Measurements from ENCODE around the gene LCNL1.
A peak's percentile ranks its signal among the peaks of the same experiment; 100 is the strongest.

The LCNL1 gene

DNA sequence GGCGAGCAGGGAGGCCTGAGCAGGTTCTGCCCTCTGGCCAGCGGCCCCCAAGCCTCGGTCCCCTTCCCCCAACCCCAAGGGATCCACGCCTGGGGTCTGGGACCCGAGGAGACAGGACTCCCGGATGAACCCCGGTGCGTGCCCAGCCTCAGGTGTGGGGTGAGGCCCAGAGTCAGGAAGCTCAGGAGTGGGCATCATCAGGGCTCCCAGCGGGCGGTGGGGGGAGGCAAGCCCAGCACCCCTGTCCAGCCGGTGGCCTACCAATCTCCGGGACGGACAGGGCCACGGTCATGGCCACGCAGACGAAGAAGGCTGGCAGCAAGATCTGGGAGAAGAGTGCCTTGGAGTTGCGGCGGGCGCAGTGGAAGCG lies 30.8 kb downstream of the LCNL1 start:
- no peak for DNase-seq

DNA sequence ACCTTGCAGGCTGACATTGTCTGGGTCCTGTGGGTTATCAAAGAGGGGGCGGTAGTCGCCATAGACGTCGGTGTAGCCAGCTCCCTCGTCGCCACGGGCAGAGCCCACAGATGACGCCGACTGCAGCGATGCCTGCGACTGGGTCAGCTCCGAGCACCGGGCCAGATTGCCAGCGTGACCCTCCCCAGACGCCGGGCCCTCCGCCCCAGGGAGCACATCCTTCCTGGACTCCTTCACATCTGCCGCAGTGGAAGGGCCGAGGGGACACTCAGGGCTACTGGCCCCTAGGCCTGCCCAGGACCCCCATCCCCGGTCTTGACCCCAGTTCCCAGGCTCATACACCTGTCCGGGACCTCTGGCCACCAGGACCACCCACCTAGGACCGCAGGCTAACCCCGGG lies 31.4 kb downstream of the LCNL1 start:
- DNase-seq: no peak

DNA sequence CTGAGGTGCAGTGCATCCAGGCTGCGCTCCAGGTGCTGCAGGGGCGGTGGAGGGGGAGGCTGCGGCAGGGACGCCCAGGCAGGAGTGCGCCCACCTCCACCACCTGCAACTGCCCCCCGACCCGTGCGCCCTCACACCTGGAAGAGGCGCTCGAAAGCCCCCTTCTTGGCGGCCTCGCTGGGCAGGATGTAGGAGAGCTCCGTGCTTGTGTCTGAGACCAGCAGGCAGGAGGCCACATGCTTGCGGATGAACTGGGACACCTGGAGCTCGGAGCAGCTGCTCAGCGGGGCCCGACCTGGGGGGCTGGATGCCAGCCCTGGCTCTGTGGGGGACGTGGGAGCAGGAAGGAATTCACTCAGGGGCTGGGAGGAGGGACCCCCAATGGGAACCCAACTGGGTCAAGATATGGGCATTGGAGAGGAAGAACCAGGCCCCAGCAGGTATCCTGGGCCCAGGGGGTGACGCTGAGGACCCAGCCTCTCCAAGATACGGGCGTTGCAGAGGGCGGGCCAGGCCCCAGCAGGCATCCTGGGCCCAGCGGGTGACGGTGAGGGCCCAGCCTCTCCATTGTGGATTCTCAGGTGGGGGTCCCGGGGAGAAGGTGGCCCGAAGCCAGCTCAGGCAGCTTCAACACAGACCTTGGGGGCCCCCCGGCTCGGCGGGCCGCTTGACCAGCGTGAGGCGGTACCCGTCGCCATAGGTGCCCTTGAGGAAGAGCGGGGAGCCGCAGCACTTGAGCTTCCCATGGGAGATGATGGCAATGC lies 32.2 kb downstream of the LCNL1 start:
- DNase-seq: no peak

DNA sequence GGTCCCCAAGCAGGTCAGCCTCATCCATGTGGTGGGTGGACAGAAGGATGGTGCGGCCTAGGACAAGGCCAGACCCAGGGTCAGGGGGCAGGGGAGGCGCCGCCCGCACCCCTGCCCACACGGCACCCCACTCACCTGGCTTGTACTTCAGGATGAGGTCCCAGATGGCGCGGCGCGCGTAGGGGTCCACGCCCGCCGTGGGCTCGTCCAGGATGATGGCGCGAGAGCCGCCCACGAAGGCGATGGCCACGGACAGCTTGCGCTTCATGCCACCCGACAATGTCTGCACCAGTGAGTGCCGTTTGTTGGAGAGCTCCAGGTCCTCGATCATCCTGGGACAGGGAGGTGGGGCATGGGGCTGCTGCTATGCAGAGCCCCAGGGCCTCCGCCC lies 32.7 kb downstream of the LCNL1 start:
- DNase-seq: no peak

DNA sequence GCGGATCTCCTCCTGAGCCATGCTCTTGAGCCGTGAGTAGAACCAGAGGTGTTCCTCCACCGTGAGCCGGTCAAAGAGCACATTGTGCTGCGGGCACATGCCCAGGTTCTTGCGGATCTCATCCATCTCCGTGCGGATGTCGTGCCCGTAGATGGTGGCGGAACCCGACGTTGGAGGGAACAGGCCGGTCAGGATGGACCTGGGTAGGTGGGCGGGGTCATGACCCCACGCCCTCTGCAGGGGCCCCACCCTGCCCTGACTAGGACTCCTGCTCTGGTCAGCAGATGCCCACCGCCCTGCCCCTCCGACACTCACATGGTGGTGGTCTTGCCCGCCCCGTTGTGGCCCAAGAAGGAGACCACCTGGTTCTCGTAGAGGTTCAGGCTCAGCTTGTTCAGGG lies 33.2 kb downstream of the LCNL1 start:
- DNase-seq: no peak

DNA sequence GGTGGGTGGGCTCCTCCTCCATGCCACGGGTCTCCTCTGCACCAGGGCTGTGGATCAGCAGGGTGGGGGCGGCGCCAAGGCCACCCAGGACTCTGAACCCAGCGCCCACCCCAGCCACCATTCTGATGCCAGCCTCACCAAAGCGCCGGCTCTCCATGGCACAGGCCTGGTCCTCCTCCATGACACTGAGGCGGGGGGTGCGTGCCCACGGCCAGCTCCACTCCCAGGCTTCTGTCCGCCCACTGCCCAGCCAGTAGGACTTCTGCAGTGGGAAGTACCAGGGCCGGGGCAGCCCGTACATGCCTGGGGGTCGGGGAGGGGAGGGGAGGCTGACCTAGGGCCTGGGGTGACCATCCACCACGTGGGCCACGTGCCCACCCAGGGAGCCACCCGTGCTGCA lies 33.6 kb downstream of the LCNL1 start:
- no peak for DNase-seq

DNA sequence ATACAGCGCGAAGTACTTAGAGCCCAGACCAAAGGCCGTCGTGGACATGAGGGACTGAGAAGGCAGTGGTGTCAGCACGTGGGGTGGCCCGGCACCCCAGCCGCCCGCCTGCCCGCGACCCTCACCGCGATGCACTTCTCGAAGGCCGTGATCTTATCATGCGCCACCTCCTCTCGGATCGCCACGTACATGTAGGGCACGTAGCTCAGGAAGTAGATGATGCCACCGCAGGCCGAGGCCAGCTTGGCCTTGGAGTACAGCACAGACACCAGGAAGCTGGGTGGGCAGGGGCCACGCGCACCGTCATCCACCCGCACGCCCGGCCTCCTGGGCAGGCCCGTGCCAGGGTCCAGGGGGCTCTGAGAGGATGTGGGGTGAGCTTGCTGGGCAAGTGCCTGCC lies 34.3 kb downstream of the LCNL1 start:
- no peak for DNase-seq

DNA sequence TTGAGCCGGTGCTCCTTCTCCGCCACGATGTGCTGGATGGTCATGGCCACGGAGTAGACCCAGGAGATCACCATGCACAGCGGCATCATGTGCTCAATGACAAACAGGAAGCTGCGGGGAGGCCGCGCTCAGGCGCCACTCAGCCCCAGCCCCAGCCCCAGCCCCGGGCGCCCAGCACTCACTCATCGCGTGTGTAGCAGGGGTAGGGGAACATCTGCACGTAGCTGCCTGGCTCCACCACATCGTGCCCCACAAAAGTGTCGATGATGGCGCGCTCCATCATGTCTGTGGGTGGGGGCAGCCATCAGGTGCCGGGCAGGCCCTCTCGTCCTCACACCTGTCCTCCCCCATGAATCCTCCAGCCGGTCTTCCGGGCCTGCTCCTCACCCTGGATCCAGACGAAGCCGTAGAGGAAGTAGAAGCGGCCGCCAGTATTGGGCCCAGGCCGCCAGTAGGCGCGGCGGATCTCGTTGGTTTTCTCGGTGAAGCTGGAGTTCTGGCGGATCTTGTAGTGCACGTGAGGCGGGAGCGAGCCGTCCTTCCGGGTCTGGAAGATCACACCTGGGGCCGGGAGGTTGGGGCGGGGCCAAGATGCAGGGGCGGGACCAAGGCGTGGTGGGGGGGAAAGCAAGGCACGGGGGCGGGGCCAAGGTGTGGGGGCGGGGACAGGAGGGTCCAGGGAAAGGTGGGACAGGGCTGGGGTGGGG lies 35.2 kb downstream of the LCNL1 start:
- no peak for DNase-seq

DNA sequence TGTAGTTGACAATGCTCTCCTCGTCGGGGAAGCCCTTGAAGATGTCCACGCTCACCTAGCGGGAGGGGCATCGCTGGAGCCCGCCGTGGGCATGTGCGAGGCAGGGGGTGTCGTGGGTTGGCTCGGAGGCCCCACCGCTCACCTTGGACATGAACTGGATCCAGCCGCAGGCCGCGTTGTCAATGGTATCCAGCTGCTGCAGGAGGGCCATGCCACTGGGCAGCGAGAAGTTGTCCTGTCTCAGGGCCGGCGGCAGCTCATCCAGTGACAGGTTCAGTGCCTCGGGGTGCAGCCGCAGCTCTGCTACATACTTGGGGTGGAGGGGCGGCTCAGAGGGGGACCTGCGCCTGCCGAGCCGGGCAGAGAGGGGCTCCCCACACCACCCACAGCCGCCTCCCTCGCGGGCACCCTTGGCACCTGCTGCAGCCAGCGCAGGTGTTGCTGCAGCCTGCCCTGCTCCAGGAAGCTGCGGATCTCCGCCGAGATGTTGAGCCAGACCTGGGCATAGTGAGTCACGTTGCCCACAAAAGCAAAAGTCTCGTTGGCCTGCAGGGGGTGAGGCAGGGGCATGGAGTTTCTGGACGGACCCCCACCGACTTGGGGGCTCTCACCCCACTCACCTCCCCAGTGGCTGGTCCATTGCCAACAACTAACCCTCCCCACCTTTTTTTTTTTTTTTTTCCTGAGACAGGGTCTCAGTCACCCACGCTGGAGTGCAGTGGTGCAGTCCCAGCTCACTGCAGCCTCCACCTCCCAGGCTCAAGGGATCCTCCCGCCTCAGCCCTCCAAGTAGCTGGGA lies 36.2 kb downstream of the LCNL1 start:
- DNase-seq: no peak

DNA sequence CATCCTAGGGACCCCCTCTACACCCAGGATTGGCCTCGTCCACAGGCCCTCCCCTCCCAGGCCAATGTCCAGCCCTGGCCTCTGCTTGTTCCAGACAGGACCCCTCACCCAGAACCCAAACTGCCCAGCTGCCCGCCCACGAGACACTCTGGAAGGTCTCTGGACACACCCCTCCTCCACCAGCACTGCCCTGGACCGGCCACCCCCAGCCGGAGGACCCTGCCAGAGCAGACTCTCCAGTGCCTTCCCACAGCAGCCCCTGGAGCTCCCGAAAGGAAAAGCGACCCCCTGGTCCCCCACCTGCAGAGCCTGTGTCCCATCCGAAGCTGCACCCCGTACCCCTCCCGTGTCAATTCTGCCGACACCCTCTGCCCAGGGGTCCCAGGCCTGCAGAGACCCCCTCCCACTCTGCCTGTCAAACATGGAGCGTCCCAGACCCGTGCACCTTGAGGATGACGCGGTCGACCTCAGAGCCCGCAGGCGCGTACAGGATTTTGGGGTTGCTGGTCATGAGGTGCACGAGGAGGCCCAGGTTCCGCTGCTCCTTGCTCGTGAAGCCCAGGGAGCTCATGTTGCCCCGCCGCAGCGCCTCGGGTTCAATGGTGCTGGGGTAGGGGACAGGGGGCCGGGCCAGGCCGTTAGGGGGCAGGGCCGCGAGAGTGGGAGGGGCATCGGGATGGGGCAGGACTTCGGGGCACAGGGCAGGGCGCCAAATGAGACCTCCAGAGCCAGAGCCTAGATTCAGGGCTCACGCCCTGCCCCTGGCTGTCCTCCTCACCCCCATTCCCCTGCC lies 37.3 kb downstream of the LCNL1 start:
- no peak for DNase-seq

DNA sequence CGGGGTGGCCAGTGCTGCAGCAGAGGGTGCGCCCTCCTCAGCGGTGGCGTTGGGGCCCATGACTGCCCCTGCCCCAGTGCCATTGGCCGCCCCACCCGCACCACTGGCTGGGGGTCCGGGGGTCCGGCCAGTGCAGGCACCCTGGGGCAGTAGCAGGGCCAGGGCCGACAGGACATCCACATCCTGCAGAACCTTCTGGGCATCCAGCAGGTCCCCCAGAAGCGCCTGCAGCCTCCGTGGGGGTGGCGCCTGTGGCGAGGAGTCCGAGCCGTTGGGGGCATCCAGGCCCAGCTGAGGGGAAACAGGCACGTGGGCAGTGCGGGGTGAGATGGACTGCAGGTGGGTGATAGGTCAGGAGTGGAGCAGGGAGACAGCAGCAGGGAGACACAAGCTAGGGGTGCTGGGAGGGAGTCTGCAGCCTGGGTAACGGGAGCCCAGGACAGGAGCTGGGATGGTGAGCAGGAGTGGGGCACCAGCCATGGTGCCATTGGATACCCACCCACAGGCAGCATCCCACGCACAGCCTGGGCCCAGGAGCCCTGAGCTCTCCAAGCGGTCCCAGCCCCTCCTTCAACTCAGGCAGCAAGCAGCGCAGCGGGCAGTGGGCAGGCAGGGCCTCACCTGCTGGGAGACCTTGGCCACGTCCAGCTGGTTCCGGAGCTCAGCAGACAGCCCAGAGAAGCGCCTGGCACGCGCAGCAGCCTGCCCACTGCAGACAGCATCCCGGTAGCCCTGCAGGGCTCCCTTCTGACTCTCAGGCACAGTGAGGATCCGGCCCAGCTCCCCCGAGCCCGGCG lies 38.2 kb downstream of the LCNL1 start:
- DNase-seq: no peak

DNA sequence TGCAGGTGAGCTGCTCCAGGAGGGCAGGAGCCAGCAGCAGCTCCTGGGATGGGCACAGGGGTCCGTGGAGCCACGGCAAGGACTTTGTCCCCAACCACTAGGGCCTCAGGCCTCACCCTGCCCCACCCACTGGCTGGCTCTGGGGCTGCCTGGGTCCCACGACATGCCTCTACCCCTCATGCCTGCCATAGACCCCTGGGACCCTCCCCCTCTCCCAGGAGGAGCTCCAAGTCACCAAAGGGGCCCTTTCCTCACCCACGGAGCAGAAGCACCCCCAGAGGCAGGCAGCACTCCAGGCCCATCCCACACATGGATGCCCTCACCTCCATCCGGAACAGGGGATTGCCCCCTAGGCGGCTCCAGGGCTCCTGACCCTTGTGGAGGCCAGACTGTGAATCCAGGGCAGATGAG lies 38.8 kb downstream of the LCNL1 start:
- no peak for DNase-seq

DNA sequence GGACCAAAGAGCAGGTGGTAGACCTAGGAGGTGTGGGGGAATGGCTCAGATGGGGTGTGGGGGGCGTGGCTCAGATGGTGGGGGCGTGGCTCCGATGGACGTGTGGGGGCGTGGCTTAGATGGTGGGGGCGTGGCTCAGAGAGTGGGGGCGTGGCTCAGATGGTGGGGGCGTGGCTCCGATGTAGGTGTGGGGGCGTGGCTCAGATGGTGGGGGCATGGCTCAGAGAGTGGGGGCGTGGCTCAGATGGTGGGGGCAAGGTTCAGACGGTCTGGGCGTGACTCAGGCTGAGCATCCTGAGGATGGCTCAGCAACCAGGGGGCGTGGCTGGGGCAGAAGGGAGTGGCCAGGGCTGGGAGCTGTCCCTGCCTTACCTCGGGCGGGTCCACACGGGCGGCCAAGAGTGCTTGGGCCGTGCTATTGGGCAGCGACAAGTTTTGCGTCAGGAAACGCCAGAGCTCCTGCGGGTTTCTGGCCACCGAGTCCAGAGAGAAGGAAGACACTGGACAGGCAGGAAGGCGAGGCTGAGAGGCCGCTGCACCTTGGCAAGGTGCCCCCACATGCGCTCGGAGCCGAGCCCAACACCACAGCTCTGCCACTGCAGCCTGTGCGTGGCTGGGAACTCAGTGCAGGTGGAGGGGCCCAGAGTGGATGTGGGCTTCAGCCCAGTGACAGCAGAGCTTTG lies 39.3 kb downstream of the LCNL1 start:
- peak; percentile 91 for DNase-seq

DNA sequence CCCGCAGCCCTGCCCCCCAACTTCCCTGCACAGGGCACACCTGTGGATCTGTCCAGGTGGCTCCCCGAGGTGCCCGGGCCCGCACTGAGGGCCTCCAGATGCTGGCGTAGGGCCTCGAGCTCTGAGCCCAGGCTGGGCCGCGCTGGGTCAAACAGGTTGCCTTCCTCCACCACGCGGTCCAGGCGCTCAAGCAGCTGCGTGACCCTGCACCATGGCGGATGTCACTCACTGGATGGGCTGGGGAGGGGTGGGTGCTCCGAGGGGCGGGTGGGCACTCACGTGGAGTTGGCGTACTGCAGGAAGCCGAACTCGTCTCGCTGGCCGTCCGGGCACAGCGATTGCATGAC lies 39.8 kb downstream of the LCNL1 start:
- no peak for DNase-seq

DNA sequence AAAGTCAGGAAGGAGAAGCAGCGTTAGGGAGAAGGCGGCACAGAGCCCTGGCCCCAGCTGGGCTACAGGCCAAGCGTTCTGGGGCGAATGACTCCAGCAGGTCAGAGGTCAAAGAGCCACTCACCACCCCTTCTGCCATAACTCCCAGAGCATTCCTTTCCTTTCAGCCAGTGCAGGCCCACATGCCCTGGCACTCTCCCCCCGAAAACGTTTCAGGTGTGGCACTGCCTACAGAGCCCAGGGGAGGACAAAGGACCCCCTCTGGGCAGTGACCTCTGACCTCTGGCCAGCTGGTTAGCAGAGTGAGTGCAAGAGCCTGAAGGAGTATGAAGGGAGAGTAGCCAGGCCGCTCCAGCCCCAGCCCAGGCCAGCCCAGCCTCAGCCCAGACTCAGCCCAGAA lies 40.4 kb downstream of the LCNL1 start:
- DNase-seq: no peak

DNA sequence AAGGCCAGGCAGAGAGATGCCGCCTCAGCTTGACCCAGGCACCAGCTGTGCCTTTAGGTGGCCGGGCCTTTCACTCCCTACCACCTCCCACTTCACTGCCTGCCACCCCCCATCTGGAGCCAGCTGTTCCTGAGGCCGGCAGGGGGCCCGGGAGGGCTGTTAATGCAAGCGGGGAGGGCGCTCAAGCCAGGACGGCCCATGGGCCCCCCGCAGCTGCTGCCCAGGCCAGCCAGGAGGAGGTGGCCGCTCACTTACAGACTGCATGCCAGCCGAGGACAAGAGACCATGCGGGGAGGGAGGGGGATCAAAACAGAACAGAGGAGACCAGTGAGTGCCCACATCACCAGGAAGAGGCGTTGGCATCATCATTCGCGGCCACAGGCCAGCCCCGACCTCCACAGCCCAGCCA lies 40.8 kb downstream of the LCNL1 start:
- no peak for DNase-seq

DNA sequence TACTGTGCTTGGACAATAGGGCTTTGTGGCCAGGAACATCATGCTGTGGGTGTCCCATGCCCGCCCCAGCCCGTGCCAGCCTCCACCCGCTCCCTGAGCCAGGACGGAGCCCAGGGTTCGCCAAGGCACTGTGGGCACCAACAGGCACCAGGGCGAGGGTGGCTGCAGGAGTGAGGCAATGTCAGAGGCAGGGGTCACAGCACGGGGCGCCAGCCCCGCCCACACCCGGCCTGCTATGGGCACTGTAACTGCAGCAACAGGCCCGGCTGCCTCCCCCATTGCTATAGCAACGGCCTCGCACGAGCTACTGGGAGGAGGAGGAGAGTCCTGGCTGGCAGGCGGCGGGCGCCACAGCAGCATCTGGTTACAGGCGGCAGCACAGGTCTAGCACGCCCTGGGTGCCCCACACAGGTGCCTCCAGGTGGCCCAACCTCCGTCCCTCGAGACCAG lies 42.7 kb downstream of the LCNL1 start:
- DNase-seq: no peak

DNA sequence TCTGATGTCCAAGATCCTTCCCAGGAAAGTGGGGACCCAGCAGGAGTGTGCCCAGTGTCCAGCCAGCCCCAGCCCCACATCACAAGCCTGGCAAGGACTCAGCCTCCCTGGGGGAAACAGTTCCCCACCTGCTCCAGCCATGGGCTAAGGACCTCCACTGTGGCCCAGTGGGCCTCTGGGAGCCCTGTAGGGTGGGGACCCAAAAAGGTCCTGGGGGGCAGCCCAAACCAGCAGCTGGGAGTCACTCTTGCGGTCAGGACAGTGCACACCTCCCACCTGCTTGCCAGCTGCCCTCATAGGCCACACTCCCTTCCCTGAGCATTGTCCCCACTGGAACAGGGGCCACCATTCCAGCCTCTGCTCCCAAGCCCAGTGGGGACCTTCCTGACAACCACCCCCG lies 43.6 kb downstream of the LCNL1 start:
- DNase-seq: no peak

DNA sequence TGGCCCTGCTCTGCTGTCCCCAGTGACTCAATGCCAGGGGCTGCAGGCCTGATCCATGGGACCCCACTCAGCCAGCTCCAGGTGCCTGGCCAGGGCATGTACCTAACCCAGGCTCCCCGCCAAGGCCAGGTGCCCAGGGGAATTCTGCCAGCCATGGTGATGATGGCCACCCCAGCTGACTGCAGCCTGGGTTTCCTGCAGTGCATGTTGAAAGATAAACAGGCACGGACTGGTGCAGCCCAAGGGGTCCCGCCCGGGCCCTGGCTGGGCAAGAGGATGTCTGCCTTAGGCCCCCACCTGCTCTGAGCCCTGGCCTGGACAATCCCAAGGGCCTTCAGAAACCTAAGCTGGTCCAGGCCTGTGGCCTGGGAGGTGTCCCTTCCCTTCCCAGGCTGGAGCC lies 44.0 kb downstream of the LCNL1 start:
- no peak for DNase-seq

DNA sequence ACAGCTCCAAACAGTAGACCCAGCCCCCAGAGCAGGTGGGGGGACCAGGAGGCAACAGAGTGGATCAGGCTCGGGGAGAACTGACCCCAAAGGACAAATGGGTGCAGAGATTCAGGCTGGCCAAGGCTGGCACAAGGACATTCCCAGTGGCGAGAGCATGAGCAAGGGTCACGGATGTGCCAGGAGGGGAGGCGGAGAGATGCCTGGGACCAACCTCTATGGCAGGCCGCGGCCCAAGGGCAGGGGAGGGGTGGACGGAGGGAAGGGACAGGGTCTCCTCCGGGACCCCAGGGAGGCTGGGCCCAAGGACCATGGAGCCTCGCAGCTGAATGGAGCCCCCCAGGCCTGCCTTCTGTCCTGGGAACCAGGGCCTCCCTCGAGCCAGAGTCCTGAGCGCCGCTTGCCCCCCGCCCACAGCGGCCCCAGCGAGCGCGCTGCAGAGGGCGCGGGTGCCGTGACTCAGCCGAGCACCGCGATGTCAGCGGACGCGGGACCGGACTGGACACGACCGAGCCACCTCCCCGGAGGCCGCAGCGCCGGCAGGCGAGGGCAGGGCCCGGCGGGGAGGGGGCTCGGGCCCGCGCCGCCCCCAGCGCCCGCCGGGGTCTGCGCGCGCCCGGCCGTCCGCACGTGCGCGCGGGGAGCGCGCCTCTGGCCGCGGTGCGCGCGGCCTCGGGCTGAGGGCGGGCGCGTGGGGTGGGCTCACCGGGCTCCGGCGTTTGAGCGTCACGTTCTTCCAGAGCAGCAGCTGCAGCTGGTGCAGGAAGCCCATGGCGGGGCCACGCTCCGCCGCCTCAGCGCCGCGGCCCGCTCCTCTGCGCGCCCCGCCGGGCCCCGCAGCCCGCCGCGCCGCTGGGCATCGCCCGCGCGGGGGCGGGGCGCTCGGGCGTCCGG lies 44.8 kb downstream of the LCNL1 start, which contains the start of gene ABCA2:
ABCA2 (minus strand) TSS at position 869 of the 894 bp plus-strand sequence; CDS start at position 772, 97 bp downstream.
- no peak for DNase-seq

All from activated effector memory CD4-positive, alpha-beta T cell treated with anti-CD3 and anti-CD28 coated beads, Interleukin-2, amount 50 U/mL, for 16 hours (primary cell).